ENCODE measurements around the gene CELSR1. TPM values are rescaled to one million over a fixed set of nuclear protein-coding genes. Genes with fewer than 3 reads are reported as not detected.

CELSR1 gene
- total RNA-seq, 2 experiments from 2014 or later: 3.7 to 5.2 TPM

DNA sequence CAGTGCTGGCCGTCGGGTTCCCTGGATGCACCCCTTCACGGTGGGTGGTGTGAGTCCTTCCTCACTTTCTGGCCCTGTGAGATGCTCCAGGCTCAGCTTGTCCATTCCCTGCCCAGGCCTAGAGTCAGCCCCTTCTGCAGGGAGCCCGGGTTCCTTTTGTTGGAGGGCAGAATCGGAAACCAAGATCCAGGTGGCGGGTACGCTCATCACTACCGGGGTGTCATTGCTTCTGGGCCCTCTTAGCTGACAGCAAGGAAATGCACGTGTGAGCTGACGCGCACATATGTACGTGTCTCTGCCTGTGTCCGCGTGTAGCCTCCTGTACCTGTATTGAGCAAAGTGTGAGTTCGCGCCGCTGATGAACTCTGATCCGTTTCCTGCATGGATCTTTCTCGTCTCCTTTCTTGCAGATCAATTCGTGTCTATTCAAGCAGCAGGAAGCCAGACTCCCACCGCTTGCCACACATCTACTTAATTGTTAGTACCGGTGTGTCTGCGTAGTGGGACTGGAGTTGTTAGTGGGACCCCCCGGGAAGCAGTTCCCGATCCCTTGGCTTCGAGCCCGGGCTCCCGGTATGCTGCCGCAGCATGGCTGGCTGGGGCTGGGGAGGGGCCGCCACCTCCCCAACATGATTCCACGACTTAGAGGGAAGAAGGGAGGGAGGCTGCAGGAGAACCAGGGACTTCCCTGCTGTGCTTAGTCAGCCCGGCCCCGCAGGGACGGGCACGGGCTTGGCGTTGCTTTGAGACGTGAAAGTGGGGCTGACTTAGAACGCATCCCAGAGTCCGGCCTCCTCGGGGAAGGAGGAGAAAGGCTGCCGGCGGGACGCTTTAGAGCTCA lies 46.9 kb upstream of the CELSR1 start:
- Histone ChIP-seq H2AFZ (ENCODE audit: low read length) (no peak overlapping the region), H4K20me1 (ENCODE audit: insufficient read depth, low read length) (no peaks in the 10 kb centered on the region), H3K9me2 (ENCODE audit: insufficient read depth, low read length) (no peaks in the 10 kb centered on the region), H3K4me3 (ENCODE audit: low read depth, low read length, poor library complexity, severe bottlenecking) (no peak overlapping the region), H3K4me2 (ENCODE audit: low read length) (no peak overlapping the region), H3K27ac (ENCODE audit: low read depth, low read length, poor library complexity, severe bottlenecking) (no peak overlapping the region), H3K36me3 (ENCODE audit: insufficient read depth, low read length) (no peaks in the 10 kb centered on the region), H3K9me3 (ENCODE audit: low read length) (no peaks in the 10 kb centered on the region), H3K4me1 (ENCODE audit: insufficient read depth, low read length, poor library complexity, severe bottlenecking) (peaks cover 56% of the 10 kb centered on the region), H3K79me2 (ENCODE audit: insufficient read depth, low read depth, low read length) (peaks cover 6% of the 10 kb centered on the region; the same call in 1 of the 2 replicates)
- POLR2A ChIA-PET: no interaction called here
- intact Hi-C loops (cut with micrococcal nuclease; ENCODE audit: unreplicated experiment): no loop called here
- no peak for TF ChIP-seq EZH2phosphoT487 (IDR thresholded peaks at IDR 0.05; ENCODE audit: borderline replicate concordance, low read depth, low read length)
- TF ChIP-seq, protein P1, sequence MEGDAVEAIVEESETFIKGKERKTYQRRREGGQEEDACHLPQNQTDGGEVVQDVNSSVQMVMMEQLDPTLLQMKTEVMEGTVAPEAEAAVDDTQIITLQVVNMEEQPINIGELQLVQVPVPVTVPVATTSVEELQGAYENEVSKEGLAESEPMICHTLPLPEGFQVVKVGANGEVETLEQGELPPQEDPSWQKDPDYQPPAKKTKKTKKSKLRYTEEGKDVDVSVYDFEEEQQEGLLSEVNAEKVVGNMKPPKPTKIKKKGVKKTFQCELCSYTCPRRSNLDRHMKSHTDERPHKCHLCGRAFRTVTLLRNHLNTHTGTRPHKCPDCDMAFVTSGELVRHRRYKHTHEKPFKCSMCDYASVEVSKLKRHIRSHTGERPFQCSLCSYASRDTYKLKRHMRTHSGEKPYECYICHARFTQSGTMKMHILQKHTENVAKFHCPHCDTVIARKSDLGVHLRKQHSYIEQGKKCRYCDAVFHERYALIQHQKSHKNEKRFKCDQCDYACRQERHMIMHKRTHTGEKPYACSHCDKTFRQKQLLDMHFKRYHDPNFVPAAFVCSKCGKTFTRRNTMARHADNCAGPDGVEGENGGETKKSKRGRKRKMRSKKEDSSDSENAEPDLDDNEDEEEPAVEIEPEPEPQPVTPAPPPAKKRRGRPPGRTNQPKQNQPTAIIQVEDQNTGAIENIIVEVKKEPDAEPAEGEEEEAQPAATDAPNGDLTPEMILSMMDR (conservative IDR thresholded peaks at IDR 0.05; ENCODE audit: low read length): no peak
- CTCF ChIA-PET (ENCODE audit: unreplicated experiment): no interaction called here
- BruUV-seq (replicated peaks): no TSS peak
- no peak for DNase-seq (ENCODE audit: low spot score)

DNA sequence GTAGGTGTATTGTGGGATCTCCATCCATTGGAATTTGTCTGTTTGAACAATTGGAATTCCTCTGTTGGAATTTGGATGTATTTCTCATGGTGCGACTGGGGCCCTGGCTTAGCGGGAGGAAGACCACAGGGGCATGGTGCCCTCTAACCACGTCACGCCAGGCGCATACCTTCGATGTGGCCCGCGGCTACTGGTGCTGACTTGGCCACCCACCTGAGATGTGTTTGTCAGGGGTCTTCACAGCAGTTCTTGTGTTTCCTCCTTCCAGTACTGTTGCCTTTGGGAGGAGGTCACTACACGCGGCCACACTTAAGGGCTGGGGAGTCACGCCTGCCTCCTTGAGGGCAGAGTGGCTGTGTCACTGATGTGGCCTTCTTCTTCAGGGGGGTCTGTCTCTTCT lies 46.2 kb upstream of the CELSR1 start:
- intact Hi-C loops (cut with micrococcal nuclease; ENCODE audit: unreplicated experiment): no loop called here
- DNase-seq (ENCODE audit: low spot score): no peak

More for the DNA sequence above, 46.2 kb upstream of the CELSR1 start:
- TF ChIP-seq, protein P1 (conservative IDR thresholded peaks at IDR 0.05; ENCODE audit: low read length): no peak
- TF ChIP-seq EZH2phosphoT487 (IDR thresholded peaks at IDR 0.05; ENCODE audit: borderline replicate concordance, low read depth, low read length): no peak
- Histone ChIP-seq H2AFZ (ENCODE audit: low read length) (no peak overlapping the region), H3K9me3 (ENCODE audit: low read length) (no peaks in the 10 kb centered on the region), H3K4me2 (ENCODE audit: low read length) (no peak overlapping the region), H3K4me3 (ENCODE audit: low read depth, low read length, poor library complexity, severe bottlenecking) (no peak overlapping the region), H3K79me2 (ENCODE audit: insufficient read depth, low read depth, low read length) (no peaks in the 10 kb centered on the region; the same call in 1 of the 2 replicates), H3K9me2 (ENCODE audit: insufficient read depth, low read length) (no peaks in the 10 kb centered on the region), H4K20me1 (ENCODE audit: insufficient read depth, low read length) (no peaks in the 10 kb centered on the region), H3K27ac (ENCODE audit: low read depth, low read length, poor library complexity, severe bottlenecking) (no peak overlapping the region), H3K36me3 (ENCODE audit: insufficient read depth, low read length) (no peaks in the 10 kb centered on the region), H3K4me1 (ENCODE audit: insufficient read depth, low read length, poor library complexity, severe bottlenecking) (peaks cover 50% of the 10 kb centered on the region)
- ChIA-PET POLR2A (no interaction called here), CTCF (ENCODE audit: unreplicated experiment) (no interaction called here)
- BruUV-seq (replicated peaks): no TSS peak

Data from OCI-LY7 (cell line).